ENCODE results near the gene GP1BA. TPM values are rescaled to one million over a fixed set of nuclear protein-coding genes. Genes with fewer than 3 reads are reported as not detected.

GP1BA gene
- not detected in 2 replicates for total RNA-seq

DNA sequence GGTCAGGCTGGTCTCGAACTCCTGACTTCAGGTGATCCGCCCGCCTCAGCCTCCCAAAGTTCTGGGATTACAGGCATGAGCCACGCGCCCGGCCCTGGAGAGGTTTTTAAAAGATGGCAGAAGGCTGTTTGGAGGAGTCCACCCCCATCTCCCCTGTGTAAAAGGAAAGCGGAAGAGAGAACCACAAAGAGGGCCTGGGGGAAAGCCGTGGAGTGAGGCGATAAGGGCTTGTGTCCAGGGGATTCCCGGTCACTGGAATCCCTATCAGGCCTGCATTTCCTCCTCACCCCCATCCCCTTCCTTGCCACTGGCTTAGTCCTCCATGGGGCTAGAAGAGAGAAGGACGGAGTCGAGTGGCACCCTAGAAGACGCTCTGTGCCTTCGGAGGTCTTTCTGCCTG lies at the start of gene GP1BA:
GP1BA (plus strand) TSS at position 315 of the 400 bp plus-strand sequence. CDS start 328 bp downstream, outside the sequence.
- TF ChIP-seq, protein P1, sequence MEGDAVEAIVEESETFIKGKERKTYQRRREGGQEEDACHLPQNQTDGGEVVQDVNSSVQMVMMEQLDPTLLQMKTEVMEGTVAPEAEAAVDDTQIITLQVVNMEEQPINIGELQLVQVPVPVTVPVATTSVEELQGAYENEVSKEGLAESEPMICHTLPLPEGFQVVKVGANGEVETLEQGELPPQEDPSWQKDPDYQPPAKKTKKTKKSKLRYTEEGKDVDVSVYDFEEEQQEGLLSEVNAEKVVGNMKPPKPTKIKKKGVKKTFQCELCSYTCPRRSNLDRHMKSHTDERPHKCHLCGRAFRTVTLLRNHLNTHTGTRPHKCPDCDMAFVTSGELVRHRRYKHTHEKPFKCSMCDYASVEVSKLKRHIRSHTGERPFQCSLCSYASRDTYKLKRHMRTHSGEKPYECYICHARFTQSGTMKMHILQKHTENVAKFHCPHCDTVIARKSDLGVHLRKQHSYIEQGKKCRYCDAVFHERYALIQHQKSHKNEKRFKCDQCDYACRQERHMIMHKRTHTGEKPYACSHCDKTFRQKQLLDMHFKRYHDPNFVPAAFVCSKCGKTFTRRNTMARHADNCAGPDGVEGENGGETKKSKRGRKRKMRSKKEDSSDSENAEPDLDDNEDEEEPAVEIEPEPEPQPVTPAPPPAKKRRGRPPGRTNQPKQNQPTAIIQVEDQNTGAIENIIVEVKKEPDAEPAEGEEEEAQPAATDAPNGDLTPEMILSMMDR (IDR thresholded peaks at IDR 0.05; ENCODE audit: insufficient read depth, low read length, severe bottlenecking), result no peak
- DNase-seq (ENCODE audit: low read depth) (no peak), FAIRE-seq (no peak)
- Histone ChIP-seq H3K27me3 (ENCODE audit: control insufficient read depth, insufficient read depth, low read length) (no peaks in the 10 kb centered on the region), H3K4me3 (ENCODE audit: low read depth, low read length) (no peak within 1 kb of the TSS), H3K36me3 (ENCODE audit: control insufficient read depth, insufficient read depth, low read length) (peaks cover 2% of the 10 kb centered on the region)

DNA sequence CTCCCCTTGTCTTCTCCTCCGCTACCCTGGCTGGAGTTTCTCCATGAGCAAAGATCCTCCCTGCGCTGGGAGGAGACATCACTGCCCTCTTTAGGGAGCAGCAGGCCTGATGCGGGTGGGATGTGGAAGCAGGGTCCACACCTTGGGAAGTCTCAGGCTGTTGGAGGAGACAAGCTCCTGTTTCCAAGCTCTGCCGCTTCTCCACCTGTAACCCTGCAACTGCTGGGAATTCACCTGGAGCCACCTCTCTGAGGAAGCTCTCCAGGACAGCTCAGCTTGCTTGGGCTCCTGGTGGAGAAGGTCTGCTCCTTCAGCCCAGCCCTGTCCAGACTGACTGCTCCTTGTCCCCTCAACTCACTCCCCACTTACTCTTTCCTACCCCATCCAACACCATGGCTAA lies 47.6 kb upstream of the GP1BA start:
- DNase-seq (ENCODE audit: low read depth) (no peak), FAIRE-seq (no peak)
- Histone ChIP-seq H3K27me3 (ENCODE audit: control insufficient read depth, insufficient read depth, low read length) (no peaks in the 10 kb centered on the region), H3K36me3 (ENCODE audit: control insufficient read depth, insufficient read depth, low read length) (peaks cover 62% of the 10 kb centered on the region), H3K4me3 (ENCODE audit: low read depth, low read length) (no peak overlapping the region)
- TF ChIP-seq, protein P1 (IDR thresholded peaks at IDR 0.05; ENCODE audit: insufficient read depth, low read length, severe bottlenecking), result no peak

GRCh38 chr17:4886830-4887229 lies 45.2 kb upstream of the GP1BA start:
- FAIRE-seq (no peak), DNase-seq (ENCODE audit: low read depth) (no peak)
- H3K36me3 ChIP-seq (ENCODE audit: control insufficient read depth, insufficient read depth, low read length), result peaks cover 67% of the 10 kb centered on the region
- TF ChIP-seq, protein P1 (IDR thresholded peaks at IDR 0.05; ENCODE audit: insufficient read depth, low read length, severe bottlenecking), result no peak
- no peak overlapping the region for H3K4me3 ChIP-seq (ENCODE audit: low read depth, low read length)
- no peaks in the 10 kb centered on the region for H3K27me3 ChIP-seq (ENCODE audit: control insufficient read depth, insufficient read depth, low read length)

DNA sequence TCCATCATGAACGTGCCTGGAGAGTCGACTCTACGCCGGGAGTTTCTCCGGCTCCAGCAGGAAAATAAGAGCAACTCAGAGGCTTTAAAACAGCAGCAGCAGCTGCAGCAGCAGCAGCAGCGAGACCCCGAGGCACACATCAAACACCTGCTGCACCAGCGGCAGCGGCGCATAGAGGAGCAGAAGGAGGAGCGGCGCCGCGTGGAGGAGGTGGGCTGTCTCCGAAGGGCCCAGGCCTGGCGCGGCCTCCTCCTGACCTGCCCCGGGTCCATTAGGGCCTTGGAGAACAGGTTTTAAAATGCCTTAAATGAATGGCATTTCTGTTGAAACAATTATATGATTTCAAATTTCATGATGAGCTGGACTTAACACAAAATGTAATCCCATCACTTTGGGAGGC lies 44.5 kb upstream of the GP1BA start:
- TF ChIP-seq, protein P1 (IDR thresholded peaks at IDR 0.05; ENCODE audit: insufficient read depth, low read length, severe bottlenecking), result no peak
- FAIRE-seq, result no peak
- Histone ChIP-seq H3K27me3 (ENCODE audit: control insufficient read depth, insufficient read depth, low read length) (no peaks in the 10 kb centered on the region), H3K36me3 (ENCODE audit: control insufficient read depth, insufficient read depth, low read length) (peaks cover 67% of the 10 kb centered on the region), H3K4me3 (ENCODE audit: low read depth, low read length) (no peak overlapping the region)
- DNase-seq (ENCODE audit: low read depth), result no peak

DNA sequence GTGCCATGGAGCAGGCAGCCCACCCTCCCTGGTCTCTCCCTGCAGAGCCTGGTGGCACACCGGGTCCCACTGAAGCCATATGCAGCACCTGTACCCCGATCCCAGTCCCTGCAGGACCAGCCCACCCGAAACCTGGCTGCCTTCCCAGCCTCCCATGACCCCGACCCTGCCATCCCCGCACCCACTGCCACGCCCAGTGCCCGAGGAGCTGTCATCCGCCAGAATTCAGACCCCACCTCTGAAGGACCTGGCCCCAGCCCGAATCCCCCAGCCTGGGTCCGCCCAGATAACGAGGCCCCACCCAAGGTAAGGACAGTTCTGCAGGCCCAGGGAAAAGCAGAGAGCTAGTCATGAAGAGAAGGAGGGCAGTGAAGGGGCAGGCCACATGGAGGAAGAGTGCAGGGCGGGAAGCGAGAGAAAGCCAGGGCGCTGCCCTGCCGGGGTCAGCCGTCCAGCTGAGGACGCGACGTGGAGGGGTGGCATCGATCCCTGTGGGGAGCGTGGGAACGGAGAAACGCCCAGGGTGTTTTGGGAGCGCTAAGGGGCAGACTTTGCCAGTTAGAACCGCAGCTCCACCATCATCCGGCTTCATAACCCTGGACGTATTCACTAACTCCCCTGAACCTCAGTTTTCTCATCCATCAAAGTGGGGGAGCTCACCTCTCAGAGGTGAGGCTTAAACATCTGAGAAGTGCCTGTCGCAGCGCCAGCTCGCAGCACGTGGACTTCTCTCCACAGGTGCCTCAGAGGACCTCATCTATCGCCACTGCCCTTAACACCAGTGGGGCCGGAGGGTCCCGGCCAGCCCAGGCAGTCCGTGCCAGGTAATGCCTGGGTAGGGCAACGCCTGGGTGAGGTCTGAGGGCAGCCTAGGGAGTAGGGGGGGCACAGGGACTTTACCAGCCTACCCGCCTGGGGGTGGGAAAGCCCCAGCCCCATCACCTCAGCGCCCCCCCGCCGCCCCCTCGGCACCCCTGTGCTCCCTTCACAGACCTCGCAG lies 40.4 kb upstream of the GP1BA start:
- Histone ChIP-seq H3K27me3 (ENCODE audit: control insufficient read depth, insufficient read depth, low read length) (no peaks in the 10 kb centered on the region), H3K4me3 (ENCODE audit: low read depth, low read length) (no peak overlapping the region), H3K36me3 (ENCODE audit: control insufficient read depth, insufficient read depth, low read length) (peaks cover 76% of the 10 kb centered on the region)
- DNase-seq (ENCODE audit: low read depth), result no peak
- FAIRE-seq, result no peak
- TF ChIP-seq, protein P1 (IDR thresholded peaks at IDR 0.05; ENCODE audit: insufficient read depth, low read length, severe bottlenecking), result no peak

All from bronchial epithelial cell (primary cell).